ENCODE results near the gene CLEC9A.

GRCh38 chr12:10113920-10114319 lies 83.4 kb downstream of the CLEC9A start:
- no peak for TF ChIP-seq CTCF (IDR thresholded peaks at IDR 0.05; ENCODE audit: extremely low read depth in 1 of 2, insufficient read depth in 1 of 2, low read depth in 1 of 2, low read length in 2 of 2)
- TF ChIP-seq EZH2 (IDR thresholded peaks at IDR 0.05; ENCODE audit: borderline replicate concordance, low read depth, low read length, severe bottlenecking), result no peak
- TF ChIP-seq POLR2A (IDR thresholded peaks at IDR 0.05; ENCODE audit: low read depth, low read length), result no peak
- TF ChIP-seq JUN (IDR thresholded peaks at IDR 0.05; ENCODE audit: borderline replicate concordance, insufficient read depth, insufficient read length, low read depth), result no peak
- no peak for TF ChIP-seq MAX (IDR thresholded peaks at IDR 0.05; ENCODE audit: insufficient read depth, insufficient read length)
- no peak for TF ChIP-seq POLR2AphosphoS5 (IDR thresholded peaks at IDR 0.05; ENCODE audit: insufficient read depth, low read depth, low read length)
- TF ChIP-seq GATA2 (IDR thresholded peaks at IDR 0.05; ENCODE audit: insufficient read depth, insufficient read length, low read depth, low read length), result no peak

Data from endothelial cell of umbilical vein (primary cell).